22Rv1 (cell line): ENCODE measurements around the gene PEAK1.

Experiments used
- CTCF ChIP-seq: fragments of 450-650 bp; IDR thresholded peaks from 2 replicates; pipeline ENCODE4 v1.5.1; 2017; ENCODE audit warnings: mild to moderate bottlenecking
- ZFX ChIP-seq: fragments of 450-650 bp; IDR thresholded peaks from 2 replicates; pipeline ENCODE4 v1.6.1; 2017; ENCODE audit warnings: antibody characterized with exemption, borderline replicate concordance

GRCh38 chr15:77060546-77060945 is 359.4 kb downstream of the PEAK1 start:
- TF ChIP-seq CTCF: no peak
- no peak for TF ChIP-seq ZFX
